PFSK-1 (cell line): ENCODE measurements around the gene MITF.

Source experiments
- FOXP2 ChIP-seq: optimal IDR thresholded peaks from 2 replicates; pipeline ENCODE3; 2011; ENCODE audit warnings: borderline replicate concordance, control low read depth, inconsistent platforms; ENCODE audit not compliant: insufficient read depth; ENCODE audit errors: extremely low read length, extremely low read depth
- POLR2AphosphoS5 ChIP-seq: IDR thresholded peaks from 2 replicates; pipeline ENCODE4 v1.6.1; 2012; ENCODE audit warnings: low read depth, mild to moderate bottlenecking, control low read depth, low read length, moderate library complexity
- SIN3A ChIP-seq: IDR thresholded peaks from 2 replicates; pipeline ENCODE4 v1.6.1; 2012; ENCODE audit warnings: mild to moderate bottlenecking, low read length, moderate library complexity, borderline replicate concordance; ENCODE audit not compliant: insufficient read depth
- TAF1 ChIP-seq: IDR thresholded peaks from 2 replicates; pipeline ENCODE4 v1.6.1; 2012; ENCODE audit warnings: low read length, control low read depth, borderline replicate concordance; ENCODE audit not compliant: insufficient read depth
- TF ChIP-seq, protein P1 (sequence below), 2 experiments: IDR thresholded peaks; 2 replicates each; pipeline versions ENCODE4 v1.6.1 to v1.8.0; 2011 to 2012; ENCODE audit warnings: low read depth in 2 of 2, low read length in 2 of 2, control low read depth in 1 of 2, inconsistent platforms in 1 of 2, mild to moderate bottlenecking in 1 of 2, moderate library complexity in 1 of 2; ENCODE audit not compliant: insufficient read depth in 1 of 2

MITF gene

DNA sequence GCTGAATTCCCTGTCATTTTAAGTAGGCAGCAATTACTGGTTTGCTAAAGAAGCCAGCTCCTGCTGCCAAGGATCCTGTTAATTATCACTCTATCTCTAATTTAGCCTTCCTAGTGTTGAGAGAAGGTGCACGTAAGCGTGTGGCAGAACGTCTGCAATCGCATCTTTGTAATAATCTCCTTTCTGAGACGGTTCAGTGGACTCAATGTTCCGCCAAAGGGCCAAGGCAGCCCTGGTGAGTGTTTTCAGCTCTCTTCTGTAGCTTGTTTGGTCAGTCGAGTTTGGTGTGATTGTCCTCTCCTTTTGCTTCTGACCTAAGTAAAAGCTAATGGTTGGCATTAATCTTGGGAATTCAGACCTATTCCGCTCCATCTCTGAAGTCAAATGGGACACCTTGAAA is 24.2 kb downstream of the MITF start:
- TF ChIP-seq SIN3A = no peak
- no peak for TF ChIP-seq POLR2AphosphoS5
- TF ChIP-seq TAF1 = no peak
- TF ChIP-seq, protein P1, sequence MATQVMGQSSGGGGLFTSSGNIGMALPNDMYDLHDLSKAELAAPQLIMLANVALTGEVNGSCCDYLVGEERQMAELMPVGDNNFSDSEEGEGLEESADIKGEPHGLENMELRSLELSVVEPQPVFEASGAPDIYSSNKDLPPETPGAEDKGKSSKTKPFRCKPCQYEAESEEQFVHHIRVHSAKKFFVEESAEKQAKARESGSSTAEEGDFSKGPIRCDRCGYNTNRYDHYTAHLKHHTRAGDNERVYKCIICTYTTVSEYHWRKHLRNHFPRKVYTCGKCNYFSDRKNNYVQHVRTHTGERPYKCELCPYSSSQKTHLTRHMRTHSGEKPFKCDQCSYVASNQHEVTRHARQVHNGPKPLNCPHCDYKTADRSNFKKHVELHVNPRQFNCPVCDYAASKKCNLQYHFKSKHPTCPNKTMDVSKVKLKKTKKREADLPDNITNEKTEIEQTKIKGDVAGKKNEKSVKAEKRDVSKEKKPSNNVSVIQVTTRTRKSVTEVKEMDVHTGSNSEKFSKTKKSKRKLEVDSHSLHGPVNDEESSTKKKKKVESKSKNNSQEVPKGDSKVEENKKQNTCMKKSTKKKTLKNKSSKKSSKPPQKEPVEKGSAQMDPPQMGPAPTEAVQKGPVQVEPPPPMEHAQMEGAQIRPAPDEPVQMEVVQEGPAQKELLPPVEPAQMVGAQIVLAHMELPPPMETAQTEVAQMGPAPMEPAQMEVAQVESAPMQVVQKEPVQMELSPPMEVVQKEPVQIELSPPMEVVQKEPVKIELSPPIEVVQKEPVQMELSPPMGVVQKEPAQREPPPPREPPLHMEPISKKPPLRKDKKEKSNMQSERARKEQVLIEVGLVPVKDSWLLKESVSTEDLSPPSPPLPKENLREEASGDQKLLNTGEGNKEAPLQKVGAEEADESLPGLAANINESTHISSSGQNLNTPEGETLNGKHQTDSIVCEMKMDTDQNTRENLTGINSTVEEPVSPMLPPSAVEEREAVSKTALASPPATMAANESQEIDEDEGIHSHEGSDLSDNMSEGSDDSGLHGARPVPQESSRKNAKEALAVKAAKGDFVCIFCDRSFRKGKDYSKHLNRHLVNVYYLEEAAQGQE (IDR thresholded peaks at IDR 0.05; ENCODE audit: insufficient read depth in 1 of 2, low read depth in 2 of 2, low read length in 2 of 2) = no peak
- TF ChIP-seq FOXP2 = no peak

DNA sequence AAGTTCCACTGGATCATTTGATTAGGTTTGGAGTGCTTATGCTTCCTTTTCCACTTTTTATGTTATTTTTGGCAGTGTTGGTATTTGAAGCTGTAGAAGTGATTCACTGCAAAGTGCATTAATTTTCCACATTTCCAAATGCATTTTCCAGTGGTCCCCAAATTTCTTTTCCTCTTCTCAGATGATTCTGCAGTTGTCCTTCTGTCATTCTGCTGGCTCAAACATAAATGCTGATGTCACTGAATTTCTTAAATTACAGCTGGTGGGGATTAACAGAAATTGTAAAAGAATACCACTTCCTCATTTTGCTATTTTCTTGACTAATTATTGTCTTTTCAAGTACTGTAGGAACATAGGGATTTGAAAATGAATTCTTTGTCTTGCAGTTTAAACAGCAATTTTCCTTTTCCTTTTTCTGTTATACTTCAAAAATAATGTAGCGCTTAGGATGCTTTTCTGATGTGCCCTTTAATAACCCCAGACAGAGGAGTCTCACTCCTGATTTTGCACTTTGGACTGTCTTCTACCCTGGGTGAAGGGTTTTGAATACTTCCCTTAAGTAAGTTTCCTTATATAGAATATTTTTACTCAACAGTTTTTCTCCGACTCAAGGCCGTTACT is 25.0 kb downstream of the MITF start:
- TF ChIP-seq SIN3A (no peak), TAF1 (no peak), FOXP2 (no peak), POLR2AphosphoS5 (no peak)
- TF ChIP-seq, protein P1 (IDR thresholded peaks at IDR 0.05; ENCODE audit: insufficient read depth in 1 of 2, low read depth in 2 of 2, low read length in 2 of 2) = no peak

DNA sequence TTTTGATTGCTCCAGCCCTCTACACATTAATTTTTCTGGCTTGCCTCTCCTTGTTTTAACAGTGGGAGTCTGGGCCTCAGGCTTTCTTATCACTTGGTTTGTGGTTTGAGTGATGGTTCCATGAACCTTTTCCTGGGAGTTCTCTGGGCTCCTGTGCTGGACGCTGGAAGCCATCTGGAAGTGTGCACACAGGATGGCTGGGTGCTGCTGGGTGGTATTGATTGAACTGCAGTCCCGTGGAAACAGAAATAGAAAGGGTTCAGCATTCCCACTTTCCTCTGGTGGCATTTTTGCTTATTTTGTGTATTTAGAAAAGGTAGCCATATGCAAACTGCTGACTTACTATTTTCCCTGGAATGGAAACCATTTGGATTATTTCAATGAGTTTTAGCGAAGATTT is 25.6 kb downstream of the MITF start:
- TF ChIP-seq POLR2AphosphoS5 (no peak), TAF1 (no peak), FOXP2 (no peak)
- TF ChIP-seq, protein P1 (IDR thresholded peaks at IDR 0.05; ENCODE audit: insufficient read depth in 1 of 2, low read depth in 2 of 2, low read length in 2 of 2) = no peak

DNA sequence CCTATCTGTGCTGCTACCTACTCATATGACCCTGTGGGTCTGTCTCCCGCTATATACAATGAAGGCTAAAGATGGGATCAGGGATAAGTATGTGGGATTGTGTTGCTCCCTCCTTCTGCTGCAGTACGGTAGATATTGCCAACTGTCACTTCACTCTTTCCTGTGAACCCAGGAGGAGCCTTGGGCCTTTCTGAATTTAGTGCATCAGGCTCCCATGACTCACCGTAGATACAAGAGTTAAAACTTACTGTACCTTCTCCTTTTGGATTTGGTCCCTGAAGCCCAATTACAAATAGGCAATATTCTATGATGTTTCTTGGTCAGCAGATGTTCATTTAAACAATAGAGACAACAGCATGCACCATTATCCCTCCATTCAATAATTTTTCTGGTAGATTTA is 27.4 kb downstream of the MITF start:
- TF ChIP-seq POLR2AphosphoS5 = no peak
- no peak for TF ChIP-seq TAF1
- no peak for TF ChIP-seq FOXP2
- TF ChIP-seq, protein P1 (IDR thresholded peaks at IDR 0.05; ENCODE audit: insufficient read depth in 1 of 2, low read depth in 2 of 2, low read length in 2 of 2) = no peak
- TF ChIP-seq SIN3A = no peak

DNA sequence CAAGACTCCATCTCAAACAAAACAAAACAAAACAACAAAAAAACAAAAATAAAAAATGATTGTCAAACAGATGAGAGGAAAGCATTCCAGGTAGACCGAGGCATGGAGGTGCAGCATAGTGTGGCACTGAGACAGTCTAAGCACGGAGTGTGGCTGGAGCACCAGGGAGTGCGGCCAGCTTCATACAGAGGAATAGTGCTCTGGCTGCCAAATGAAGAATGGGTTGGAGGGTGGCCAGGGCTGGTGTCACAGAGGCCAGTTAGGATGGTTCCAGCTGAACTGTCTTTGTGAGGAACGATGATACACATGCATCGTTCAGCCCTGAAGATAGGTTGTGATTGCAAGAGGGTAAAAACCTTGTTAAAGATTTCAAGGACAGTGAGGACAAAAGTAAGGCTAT is 28.3 kb downstream of the MITF start:
- TF ChIP-seq FOXP2 = no peak
